ENCODE results near the gene ZP4.

The ZP4 gene

DNA sequence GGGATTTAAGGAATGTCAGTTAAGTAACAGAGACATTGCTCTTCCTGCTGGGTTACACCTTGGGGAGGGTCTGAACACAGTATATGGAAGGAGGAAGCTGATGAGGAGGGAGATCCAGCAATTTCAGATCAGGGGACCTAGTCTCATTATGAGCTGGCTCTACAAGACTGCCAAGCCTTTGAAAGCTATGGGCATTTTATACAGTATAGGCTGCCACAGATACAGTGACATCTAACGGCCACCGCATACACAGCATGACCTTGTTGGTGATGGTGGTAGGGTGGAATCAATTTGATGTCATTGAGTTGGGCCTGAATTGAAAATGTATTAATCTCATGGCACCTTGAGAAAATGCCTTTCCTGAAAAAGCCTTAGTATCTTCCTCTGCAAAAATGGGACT lies 22.6 kb upstream of the ZP4 start:
- no peak overlapping the region for H3K9ac ChIP-seq (ENCODE audit: insufficient read length, low read depth)
- H3K4me3 ChIP-seq (ENCODE audit: insufficient read length, low read depth): no peak overlapping the region
- no peaks in the 10 kb centered on the region for H3K4me1 ChIP-seq (ENCODE audit: insufficient read depth, insufficient read length)
- no peaks in the 10 kb centered on the region for H3K36me3 ChIP-seq (ENCODE audit: insufficient read depth, insufficient read length, low read length)
- TF ChIP-seq YY1 (IDR thresholded peaks at IDR 0.05; ENCODE audit: insufficient read depth, insufficient read length): no peak
- DNase-seq (ENCODE audit: low read depth, low spot score): no peak
- H3K27me3 ChIP-seq (ENCODE audit: insufficient read depth, insufficient read length): no peaks in the 10 kb centered on the region
- peaks cover 17% of the 10 kb centered on the region for H3K9me3 ChIP-seq (ENCODE audit: insufficient read depth, low read length)

- TF ChIP-seq ZNF274 (IDR thresholded peaks at IDR 0.05; ENCODE audit: low read depth, low read length) (no peak), YY1 (IDR thresholded peaks at IDR 0.05; ENCODE audit: insufficient read depth, insufficient read length) (no peak), SUZ12 (IDR thresholded peaks at IDR 0.05; ENCODE audit: extremely low read depth, insufficient read depth, insufficient read length) (no peak)
- H3K9ac ChIP-seq (ENCODE audit: insufficient read length, low read depth): no peak overlapping the region
- no peaks in the 10 kb centered on the region for H3K36me3 ChIP-seq (ENCODE audit: insufficient read depth, insufficient read length, low read length)
- peaks cover 17% of the 10 kb centered on the region for H3K9me3 ChIP-seq (ENCODE audit: insufficient read depth, low read length)
- H3K4me3 ChIP-seq (ENCODE audit: insufficient read length, low read depth): no peak overlapping the region
- no peaks in the 10 kb centered on the region for H3K4me1 ChIP-seq (ENCODE audit: insufficient read depth, insufficient read length)
- DNase-seq (ENCODE audit: low read depth, low spot score): no peak
- H3K27me3 ChIP-seq (ENCODE audit: insufficient read depth, insufficient read length): no peaks in the 10 kb centered on the region
Measured at GRCh38 chr1:237911911-237912310, 21.2 kb upstream of the ZP4 start.

- H3K9ac ChIP-seq (ENCODE audit: insufficient read length, low read depth): no peak overlapping the region
- no peak overlapping the region for H3K4me3 ChIP-seq (ENCODE audit: insufficient read length, low read depth)
- H3K9me3 ChIP-seq (ENCODE audit: insufficient read depth, low read length): peaks cover 17% of the 10 kb centered on the region
- TF ChIP-seq ZNF274 (IDR thresholded peaks at IDR 0.05; ENCODE audit: low read depth, low read length): no peak
- no peak for TF ChIP-seq SUZ12 (IDR thresholded peaks at IDR 0.05; ENCODE audit: extremely low read depth, insufficient read depth, insufficient read length)
- no peak for TF ChIP-seq YY1 (IDR thresholded peaks at IDR 0.05; ENCODE audit: insufficient read depth, insufficient read length)
- no peak for DNase-seq (ENCODE audit: low read depth, low spot score)
- H3K27me3 ChIP-seq (ENCODE audit: insufficient read depth, insufficient read length): no peaks in the 10 kb centered on the region
- H3K4me1 ChIP-seq (ENCODE audit: insufficient read depth, insufficient read length): no peaks in the 10 kb centered on the region
- H3K36me3 ChIP-seq (ENCODE audit: insufficient read depth, insufficient read length, low read length): no peaks in the 10 kb centered on the region
Measured at GRCh38 chr1:237910834-237911233, 20.1 kb upstream of the ZP4 start.

DNA sequence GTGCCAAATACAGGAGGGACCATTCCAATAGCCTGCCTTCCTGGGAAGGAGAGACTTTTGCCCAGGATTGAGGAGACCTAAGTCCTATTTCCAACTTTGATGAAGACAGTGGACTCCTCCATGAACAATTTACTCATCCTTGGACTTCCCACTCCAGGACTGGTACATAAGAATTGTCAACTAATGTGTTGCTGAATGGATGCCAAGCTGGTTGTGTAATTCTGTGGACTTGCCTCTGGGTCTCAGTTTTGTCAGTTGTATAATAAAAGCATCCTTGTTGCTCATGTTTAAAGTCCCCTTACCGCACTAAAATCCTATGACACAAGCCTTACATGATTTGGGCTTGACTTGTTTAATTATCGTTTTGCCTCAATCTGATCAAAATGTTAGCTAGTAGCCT lies 13.2 kb upstream of the ZP4 start:
- H3K27me3 ChIP-seq (ENCODE audit: insufficient read depth, insufficient read length): no peaks in the 10 kb centered on the region
- no peak for TF ChIP-seq SUZ12 (IDR thresholded peaks at IDR 0.05; ENCODE audit: extremely low read depth, insufficient read depth, insufficient read length)
- no peak for TF ChIP-seq YY1 (IDR thresholded peaks at IDR 0.05; ENCODE audit: insufficient read depth, insufficient read length)
- no peak for TF ChIP-seq ZNF274 (IDR thresholded peaks at IDR 0.05; ENCODE audit: low read depth, low read length)
- no peaks in the 10 kb centered on the region for H3K9me3 ChIP-seq (ENCODE audit: insufficient read depth, low read length)
- DNase-seq (ENCODE audit: low read depth, low spot score): no peak
- H3K36me3 ChIP-seq (ENCODE audit: insufficient read depth, insufficient read length, low read length): no peaks in the 10 kb centered on the region
- no peak overlapping the region for H3K9ac ChIP-seq (ENCODE audit: insufficient read length, low read depth)
- no peak overlapping the region for H3K4me3 ChIP-seq (ENCODE audit: insufficient read length, low read depth)
- no peaks in the 10 kb centered on the region for H3K4me1 ChIP-seq (ENCODE audit: insufficient read depth, insufficient read length)

DNA sequence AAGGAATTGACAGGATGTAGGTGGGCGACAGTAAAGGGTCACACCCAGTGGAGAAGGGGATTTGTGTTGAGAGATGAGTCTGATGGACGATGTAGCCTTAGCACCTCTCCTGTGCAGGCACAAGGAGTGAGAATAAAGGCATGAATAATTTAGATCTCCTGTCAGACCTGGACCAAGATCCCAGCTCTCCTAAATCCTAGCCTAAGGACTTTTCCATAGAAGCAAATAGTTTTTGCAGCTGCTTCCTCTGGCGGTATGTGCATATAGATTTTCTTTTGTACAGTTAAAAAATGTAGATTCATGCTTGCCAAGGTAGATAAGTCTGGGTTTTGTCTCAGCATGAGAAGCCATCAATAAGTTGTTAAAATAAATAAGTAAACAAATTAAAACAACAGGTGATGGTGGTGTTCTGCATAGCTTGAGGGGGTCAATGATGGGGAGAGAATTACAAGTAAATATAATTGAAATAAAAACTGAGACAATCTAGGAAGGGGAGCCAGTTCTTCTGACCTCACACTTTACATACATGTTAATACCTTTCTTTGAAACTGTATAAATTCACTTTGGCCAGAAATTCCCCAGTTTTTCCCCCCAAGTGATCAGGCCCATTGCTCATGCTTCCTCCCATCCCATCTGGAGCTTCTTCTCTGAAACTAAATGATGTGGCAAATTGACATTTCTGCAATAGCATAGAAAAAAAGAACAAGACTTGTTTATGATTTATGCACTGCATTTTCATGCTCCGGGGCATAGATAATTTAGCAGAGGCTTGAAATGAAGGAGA lies 12.4 kb upstream of the ZP4 start:
- Histone ChIP-seq H3K9me3 (ENCODE audit: insufficient read depth, low read length) (no peaks in the 10 kb centered on the region), H3K4me1 (ENCODE audit: insufficient read depth, insufficient read length) (no peaks in the 10 kb centered on the region)
- TF ChIP-seq SUZ12 (IDR thresholded peaks at IDR 0.05; ENCODE audit: extremely low read depth, insufficient read depth, insufficient read length) (no peak), ZNF274 (IDR thresholded peaks at IDR 0.05; ENCODE audit: low read depth, low read length) (no peak)

GRCh38 chr1:237901299-237901934 lies 10.7 kb upstream of the ZP4 start:
- TF ChIP-seq ZNF274 (IDR thresholded peaks at IDR 0.05; ENCODE audit: low read depth, low read length): no peak
- no peak for TF ChIP-seq SUZ12 (IDR thresholded peaks at IDR 0.05; ENCODE audit: extremely low read depth, insufficient read depth, insufficient read length)
- no peak for TF ChIP-seq YY1 (IDR thresholded peaks at IDR 0.05; ENCODE audit: insufficient read depth, insufficient read length)
- Histone ChIP-seq H3K4me3 (ENCODE audit: insufficient read length, low read depth) (no peak overlapping the region), H3K9ac (ENCODE audit: insufficient read length, low read depth) (no peak overlapping the region), H3K9me3 (ENCODE audit: insufficient read depth, low read length) (no peaks in the 10 kb centered on the region), H3K36me3 (ENCODE audit: insufficient read depth, insufficient read length, low read length) (no peaks in the 10 kb centered on the region), H3K4me1 (ENCODE audit: insufficient read depth, insufficient read length) (no peaks in the 10 kb centered on the region), H3K27me3 (ENCODE audit: insufficient read depth, insufficient read length) (no peaks in the 10 kb centered on the region)
- DNase-seq (ENCODE audit: low read depth, low spot score): peak; percentile 39

More for the DNA sequence above, 12.4 kb upstream of the ZP4 start:
- Histone ChIP-seq H3K9ac (ENCODE audit: insufficient read length, low read depth) (no peak overlapping the region), H3K4me3 (ENCODE audit: insufficient read length, low read depth) (no peak overlapping the region), H3K27me3 (ENCODE audit: insufficient read depth, insufficient read length) (no peaks in the 10 kb centered on the region), H3K36me3 (ENCODE audit: insufficient read depth, insufficient read length, low read length) (no peaks in the 10 kb centered on the region)
- DNase-seq (ENCODE audit: low read depth, low spot score): no peak

- H3K36me3 ChIP-seq (ENCODE audit: insufficient read depth, insufficient read length, low read length): no peaks in the 10 kb centered on the region
- H3K9ac ChIP-seq (ENCODE audit: insufficient read length, low read depth): no peak overlapping the region
- TF ChIP-seq SUZ12 (IDR thresholded peaks at IDR 0.05; ENCODE audit: extremely low read depth, insufficient read depth, insufficient read length) (no peak), ZNF274 (IDR thresholded peaks at IDR 0.05; ENCODE audit: low read depth, low read length) (no peak)
- no peaks in the 10 kb centered on the region for H3K4me1 ChIP-seq (ENCODE audit: insufficient read depth, insufficient read length)
- no peak for DNase-seq (ENCODE audit: low read depth, low spot score)
- H3K9me3 ChIP-seq (ENCODE audit: insufficient read depth, low read length): no peaks in the 10 kb centered on the region
- H3K4me3 ChIP-seq (ENCODE audit: insufficient read length, low read depth): no peak overlapping the region
- H3K27me3 ChIP-seq (ENCODE audit: insufficient read depth, insufficient read length): no peaks in the 10 kb centered on the region
Measured at GRCh38 chr1:237895630-237896029, 4.9 kb upstream of the ZP4 start.
